Measurements from ENCODE around the gene TTC21B.

GRCh38 chr2:165876712-165877111 is 76.9 kb downstream of the TTC21B start:
- TF ChIP-seq CTCF (IDR thresholded peaks at IDR 0.05; ENCODE audit: low read length) (no peak), EZH2 (optimal IDR thresholded peaks at IDR 0.05; ENCODE audit: low read depth, low read length) (no peak), EZH2phosphoT487 (IDR thresholded peaks at IDR 0.05; ENCODE audit: low read length) (no peak)
